ENCODE data around the gene UAP1L1.
"Not testable (repeated sequence)": the region's sequence is repeated elsewhere in the genome, so short reads cannot be mapped to it uniquely, and the experiment has no call there.

UAP1L1 gene

GRCh38 chr9:137112564-137113384 lies 35.5 kb downstream of the UAP1L1 start:
- DNase-seq (ENCODE audit: low read depth in 3 of 3, low spot score in 1 of 3), result no peak

GRCh38 chr9:137113385-137114159 lies 36.3 kb downstream of the UAP1L1 start:
- DNase-seq (ENCODE audit: low read depth in 3 of 3, low spot score in 1 of 3), result no peak

- no peak for DNase-seq (ENCODE audit: low read depth in 3 of 3, low spot score in 1 of 3)
These were observed 36.9 kb downstream of the UAP1L1 start for GRCh38 chr9:137114220-137114612.

- DNase-seq (ENCODE audit: low read depth in 3 of 3, low spot score in 1 of 3), result peak; percentile 37 to 71 (median 56)
These were observed 37.5 kb downstream of the UAP1L1 start, which contains the start of gene DPP7 for GRCh38 chr9:137114613-137115393. Gene DPP7 (minus strand): TSS chr9:137114733. CDS start chr9:137114713, 20 bp downstream.

GRCh38 chr9:137115394-137116026 lies 38.2 kb downstream of the UAP1L1 start:
- no peak for DNase-seq (ENCODE audit: low read depth in 3 of 3, low spot score in 1 of 3)

GRCh38 chr9:137116027-137116507 lies 38.8 kb downstream of the UAP1L1 start:
- DNase-seq (ENCODE audit: low read depth in 3 of 3, low spot score in 1 of 3), result no peak

- no peak for DNase-seq (ENCODE audit: low read depth in 3 of 3, low spot score in 1 of 3)
These were observed 39.4 kb downstream of the UAP1L1 start for GRCh38 chr9:137116728-137117127.

- DNase-seq (ENCODE audit: low read depth in 3 of 3, low spot score in 1 of 3), result no peak
These were observed 40.0 kb downstream of the UAP1L1 start for GRCh38 chr9:137117269-137117731.

- not testable (repeated sequence) for DNase-seq (ENCODE audit: low read depth in 3 of 3, low spot score in 1 of 3)
These were observed 40.8 kb downstream of the UAP1L1 start for GRCh38 chr9:137118092-137118603.

GRCh38 chr9:137121927-137122795 lies 44.8 kb downstream of the UAP1L1 start:
- DNase-seq (ENCODE audit: low read depth in 3 of 3, low spot score in 1 of 3), result not testable (repeated sequence)

- DNase-seq (ENCODE audit: low read depth in 3 of 3, low spot score in 1 of 3), result not testable (repeated sequence)
These were observed 45.6 kb downstream of the UAP1L1 start for GRCh38 chr9:137122796-137123467.

GRCh38 chr9:137123468-137123837 lies 46.1 kb downstream of the UAP1L1 start:
- no peak for DNase-seq (ENCODE audit: low read depth in 3 of 3, low spot score in 1 of 3)

- not testable (repeated sequence) for DNase-seq (ENCODE audit: low read depth in 3 of 3, low spot score in 1 of 3)
These were observed 46.7 kb downstream of the UAP1L1 start for GRCh38 chr9:137123952-137124462.

GRCh38 chr9:137126786-137127185 lies 49.5 kb downstream of the UAP1L1 start:
- DNase-seq (ENCODE audit: low read depth in 3 of 3, low spot score in 1 of 3), result no peak

GRCh38 chr9:137127301-137128157 lies 50.2 kb downstream of the UAP1L1 start:
- DNase-seq (ENCODE audit: low read depth in 3 of 3, low spot score in 1 of 3), result no peak

- DNase-seq (ENCODE audit: low read depth in 3 of 3, low spot score in 1 of 3), result no peak
These were observed 51.0 kb downstream of the UAP1L1 start for GRCh38 chr9:137128158-137128861.

- no peak for DNase-seq (ENCODE audit: low read depth in 3 of 3, low spot score in 1 of 3)
These were observed 51.6 kb downstream of the UAP1L1 start for GRCh38 chr9:137128862-137129455.

Data from stimulated activated CD4-positive, alpha-beta T cell treated with anti-CD3 and anti-CD28 coated beads, TNF-alpha, amount 100 ng/mL, for 1 hour (primary cell).